ENCODE measurements around the gene PTPRF.

Gene PTPRF

DNA sequence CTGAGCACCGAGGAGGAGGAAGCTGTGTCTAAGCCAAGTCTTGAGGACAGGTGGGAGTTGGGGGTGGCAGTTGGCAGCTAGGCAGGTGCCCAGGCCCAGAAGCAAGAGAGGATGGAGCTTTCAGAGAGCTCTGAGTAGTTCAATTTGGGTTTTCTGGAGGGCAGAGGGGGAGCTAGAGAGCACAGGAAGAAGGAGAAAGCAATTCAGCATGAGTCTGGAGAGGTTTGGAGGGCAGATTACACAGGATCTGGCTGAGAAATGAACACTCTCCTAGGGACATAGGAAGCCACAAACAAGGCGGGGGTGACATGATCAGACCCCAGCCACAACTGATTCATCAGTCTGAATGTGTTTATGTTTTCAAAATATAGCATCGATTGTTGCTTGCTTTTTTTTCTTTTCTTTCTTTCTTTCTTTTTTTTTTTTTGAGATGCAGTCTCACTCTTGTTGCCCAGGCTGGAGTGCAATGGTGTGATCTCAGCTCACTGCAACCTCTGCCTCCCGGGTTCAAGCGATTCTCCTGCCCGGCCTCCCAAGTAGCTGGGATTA is 23.8 kb downstream of the PTPRF start:
- DNase-seq, result peak; percentile 5 to 32

DNA sequence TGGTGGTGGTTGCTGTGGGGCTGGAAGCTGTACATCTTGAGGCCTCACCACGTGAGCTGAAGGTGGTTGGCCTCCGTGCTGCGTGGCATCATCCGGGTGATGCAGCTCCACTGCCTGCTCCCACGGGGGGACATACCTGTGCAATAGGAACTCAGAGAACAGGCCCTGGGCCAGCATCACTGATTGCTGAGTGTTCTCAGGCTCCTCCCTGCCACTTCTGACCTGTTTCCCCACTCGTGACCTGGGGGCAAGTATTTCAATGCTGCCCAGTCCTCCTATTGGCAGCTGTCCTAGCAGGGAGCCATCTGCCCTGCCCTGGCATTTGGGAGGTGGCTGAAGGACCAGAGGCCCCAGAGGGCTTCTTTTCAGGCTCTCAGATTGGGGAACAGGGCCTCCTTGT is 26.1 kb downstream of the PTPRF start:
- no peak for DNase-seq

DNA sequence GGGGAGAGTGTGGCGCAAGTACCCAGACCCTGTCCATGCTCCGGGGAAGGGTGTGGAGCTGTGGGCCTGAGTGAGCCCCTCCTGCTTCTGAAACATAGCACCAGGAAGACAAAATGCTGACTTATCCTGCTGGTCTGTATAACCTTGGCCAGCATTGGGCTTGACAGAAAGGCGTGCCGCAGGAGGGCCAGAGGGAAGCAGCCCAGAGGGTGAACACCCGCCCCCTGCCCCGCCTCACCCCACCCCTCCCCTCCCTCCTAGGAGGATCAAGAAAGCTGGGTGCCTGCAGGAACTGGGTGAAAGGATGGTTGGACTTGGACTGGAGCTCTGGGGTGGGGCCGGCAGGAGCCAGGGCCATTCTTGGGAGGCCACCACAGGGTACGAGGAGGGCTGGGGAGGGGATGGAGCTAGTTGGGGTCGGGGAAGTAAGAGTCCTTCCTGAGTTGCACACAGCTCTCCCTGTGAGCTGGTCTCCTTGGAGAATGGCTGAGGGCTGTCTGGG is 27.1 kb downstream of the PTPRF start:
- DNase-seq, result no peak

DNA sequence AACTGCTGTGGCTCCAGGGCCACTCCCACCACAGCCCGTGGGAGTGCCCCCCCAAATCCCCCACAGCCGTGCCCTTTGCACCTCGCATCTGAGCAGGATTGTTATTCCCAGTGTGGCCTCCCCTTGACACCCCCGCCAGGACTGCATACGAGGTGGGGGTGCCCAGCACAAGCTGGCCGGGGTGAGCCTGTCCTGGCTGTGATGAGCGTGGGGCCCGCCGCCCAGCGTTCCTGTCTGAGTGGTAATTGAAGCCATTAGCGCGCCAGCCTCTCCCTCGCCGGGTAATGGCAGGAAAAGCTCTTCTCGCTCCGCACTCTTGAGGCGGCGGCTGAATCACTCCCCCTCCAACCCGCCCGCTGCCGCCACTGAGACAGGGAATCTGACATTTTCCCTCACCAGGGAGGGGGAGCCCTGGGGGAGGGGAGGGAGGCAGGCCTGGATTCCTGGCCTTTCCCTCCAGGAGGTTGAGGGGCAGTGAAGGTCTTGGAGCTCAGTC is 27.7 kb downstream of the PTPRF start:
- no peak for DNase-seq

- no peak for DNase-seq
These were observed 29.0 kb downstream of the PTPRF start for GRCh38 chr1:43559714-43560113.

DNA sequence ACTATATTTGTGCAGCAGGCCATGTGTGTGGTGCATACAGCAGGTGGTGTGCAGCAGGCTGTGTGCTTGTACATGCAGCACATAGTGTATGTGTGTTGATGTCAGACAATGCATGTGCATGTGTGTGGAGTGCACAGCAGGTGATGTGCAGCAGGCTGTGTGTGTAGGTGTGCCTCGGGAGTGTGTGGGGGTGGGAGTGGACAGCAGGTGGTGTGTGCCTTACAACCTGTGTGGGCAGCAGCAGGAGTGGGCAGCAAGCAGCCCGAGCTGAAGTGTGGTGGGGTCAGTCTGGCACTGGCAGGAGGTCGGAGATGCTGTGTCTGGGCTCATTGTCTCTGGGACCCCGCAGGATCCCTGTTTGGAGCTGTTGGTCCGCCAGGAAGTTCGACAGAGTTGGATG is 29.6 kb downstream of the PTPRF start:
- no peak for DNase-seq

DNA sequence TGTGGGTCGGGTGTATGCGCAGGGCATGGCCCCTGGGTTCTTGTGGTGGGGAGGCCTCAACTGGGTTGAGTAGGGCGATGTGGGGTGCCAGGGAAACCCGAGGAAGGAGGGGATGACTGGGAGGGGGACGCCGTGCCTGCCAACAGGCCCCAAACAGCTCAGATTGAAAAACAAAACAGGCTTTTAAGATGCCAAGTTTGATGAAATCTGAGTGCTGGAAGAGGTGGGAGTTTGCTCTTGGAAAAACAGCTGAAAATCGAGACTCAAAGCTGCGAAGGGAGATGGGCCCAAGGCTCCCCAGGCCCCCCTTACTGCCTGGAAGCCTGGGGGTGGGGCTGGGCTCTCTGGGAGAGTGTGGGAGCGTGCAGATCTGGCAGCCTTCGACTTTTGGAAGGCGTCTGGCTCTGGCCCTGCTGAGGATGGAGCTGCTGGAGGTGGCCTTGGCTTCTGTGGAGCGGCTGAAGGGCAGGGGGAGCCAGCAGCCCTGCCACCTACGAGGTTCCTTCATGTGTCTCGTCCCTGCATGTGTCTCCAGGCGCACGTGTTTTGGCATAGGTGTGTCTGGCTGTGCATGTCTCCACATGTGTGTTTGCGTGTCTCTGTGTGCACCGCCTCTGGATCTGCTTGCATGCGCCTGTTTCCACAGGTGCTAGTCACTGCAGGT is 33.3 kb downstream of the PTPRF start:
- DNase-seq, result no peak

DNA sequence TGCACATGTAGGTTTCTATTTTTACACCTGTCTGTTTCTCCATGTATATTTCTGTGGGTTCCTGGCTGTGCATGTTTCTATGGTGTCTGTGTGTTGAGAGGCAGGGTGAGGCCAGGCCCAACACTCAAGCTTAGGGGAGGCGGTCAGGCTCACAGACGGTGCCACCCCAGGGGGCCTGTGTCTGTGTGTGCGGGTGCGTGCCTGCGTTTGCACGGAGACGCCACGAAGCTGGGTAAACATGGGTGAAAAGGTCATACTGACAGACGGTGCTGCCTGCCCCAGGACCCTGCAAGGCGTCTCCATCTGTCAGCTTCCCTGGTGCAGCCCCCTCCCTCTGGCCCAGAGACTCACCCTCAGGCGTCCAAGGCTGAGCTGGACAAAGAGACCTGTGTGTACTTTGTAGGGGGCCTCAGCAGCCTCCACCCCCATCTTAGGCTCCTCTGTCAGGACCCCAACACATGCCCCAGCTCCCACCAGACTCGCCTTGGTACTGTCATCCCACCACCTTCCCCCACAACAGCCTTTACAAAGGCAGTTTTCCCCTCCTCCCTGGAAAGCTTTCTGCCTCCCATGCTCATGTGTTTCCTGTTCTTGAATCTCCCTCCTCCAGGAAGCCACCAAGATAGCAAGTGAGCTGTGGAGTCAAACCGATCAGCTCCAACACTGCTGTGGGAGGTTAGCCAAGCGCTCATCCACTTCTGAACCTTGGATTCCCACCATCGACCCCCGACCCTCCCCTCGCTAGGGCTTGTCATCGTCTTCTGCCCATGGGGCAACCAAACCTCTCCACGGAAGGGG is 34.1 kb downstream of the PTPRF start:
- no peak for DNase-seq

DNA sequence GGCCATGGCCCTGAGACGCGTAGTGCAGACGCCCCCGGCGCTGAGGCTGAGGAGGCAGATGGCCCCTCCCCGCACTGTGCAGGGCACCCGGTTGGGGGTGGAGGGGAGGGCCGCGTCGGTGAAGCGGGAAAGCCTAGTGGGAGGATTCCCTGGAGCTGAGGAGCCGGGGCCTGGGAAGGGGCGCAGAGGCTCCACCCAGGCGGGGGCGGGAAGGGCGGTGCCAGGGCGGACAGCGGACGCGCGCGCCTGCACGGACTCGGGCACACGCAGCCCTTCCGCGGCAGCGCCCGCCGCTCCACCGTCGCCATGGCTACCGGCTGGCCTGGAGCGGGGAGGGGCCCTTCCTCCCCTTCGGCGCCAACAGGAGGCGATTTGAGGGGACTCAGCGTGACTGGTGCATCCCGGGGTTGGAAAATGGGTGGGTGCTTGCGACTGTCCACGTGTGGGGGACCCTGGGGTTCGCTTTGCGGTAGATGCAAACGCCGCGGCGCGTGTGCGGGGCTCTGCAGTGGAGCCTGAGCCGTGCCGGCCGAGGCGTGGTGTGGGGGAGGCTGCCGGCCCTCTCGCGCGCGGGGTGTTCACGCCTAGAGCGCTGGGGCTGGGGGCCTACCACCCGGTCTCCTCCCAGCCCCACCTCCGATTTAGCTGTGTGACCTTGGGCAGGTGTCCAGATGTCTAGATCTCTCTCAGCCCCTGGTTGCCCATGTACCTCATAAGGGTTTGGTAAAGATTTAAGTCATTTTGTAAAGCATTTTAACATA is 35.1 kb downstream of the PTPRF start:
- peak in 1 of 2 donors; percentile 18 for DNase-seq

GRCh38 chr1:43566382-43567044 is 35.8 kb downstream of the PTPRF start:
- no peak for DNase-seq

DNA sequence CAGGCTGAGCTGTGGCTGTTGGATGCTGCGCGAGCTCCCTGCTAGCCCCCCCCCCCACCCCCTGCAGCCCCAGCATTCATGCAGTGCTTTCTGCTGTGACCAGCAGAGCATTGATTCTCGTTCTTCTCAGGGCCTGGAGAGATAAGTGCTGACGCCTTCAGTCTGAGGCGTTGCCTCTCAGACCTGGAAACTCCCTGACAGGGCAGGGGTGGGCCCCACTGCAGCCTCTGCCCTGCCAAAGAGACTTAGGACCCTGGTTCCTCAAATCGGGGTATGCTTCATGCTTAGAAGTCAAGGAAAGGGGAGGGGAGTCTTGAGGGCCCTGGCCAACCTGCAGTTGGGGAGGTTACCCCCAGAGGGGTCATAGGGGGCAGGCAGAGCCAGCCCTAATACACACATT is 38.5 kb downstream of the PTPRF start:
- DNase-seq, result no peak

DNA sequence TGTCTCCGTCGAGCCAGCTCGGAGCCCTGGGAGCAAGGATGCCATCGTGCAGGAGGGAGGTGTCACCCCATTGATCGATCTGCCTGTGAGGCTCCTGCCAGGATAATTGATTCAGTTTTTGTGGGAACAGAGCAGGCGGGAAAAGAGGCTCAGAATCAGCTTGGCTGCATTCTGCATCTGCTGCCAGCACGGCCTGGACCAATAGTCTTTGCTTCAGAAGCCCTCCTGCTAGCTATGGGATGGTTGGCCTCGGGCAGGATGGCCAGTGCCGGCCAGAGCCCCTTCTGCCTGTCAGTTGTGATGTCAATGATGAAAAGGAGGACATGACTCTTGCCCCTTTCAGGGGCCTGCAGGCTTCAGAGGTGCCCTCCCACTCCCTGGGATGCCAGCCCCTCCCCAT is 39.6 kb downstream of the PTPRF start:
- no peak for DNase-seq

DNA sequence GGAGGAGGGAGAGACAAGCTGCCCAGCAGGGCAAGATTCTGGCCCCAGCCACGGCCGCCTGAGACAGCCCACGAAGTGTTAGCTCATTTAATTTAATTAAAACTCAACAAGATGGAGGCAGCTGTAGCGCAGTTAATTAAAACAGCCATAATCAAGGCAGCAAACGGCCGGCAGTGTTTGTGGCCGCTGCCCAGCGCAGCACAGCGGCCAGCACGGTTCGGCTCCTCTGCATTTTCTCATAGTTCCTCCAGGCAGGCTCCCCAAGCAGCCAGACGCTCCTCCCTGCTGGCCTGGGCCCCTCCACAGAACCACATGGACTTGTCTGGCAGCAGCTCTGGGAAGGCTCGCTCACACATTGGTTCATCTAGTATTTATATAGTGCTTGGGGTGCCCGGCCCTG is 40.0 kb downstream of the PTPRF start:
- DNase-seq, result no peak

DNA sequence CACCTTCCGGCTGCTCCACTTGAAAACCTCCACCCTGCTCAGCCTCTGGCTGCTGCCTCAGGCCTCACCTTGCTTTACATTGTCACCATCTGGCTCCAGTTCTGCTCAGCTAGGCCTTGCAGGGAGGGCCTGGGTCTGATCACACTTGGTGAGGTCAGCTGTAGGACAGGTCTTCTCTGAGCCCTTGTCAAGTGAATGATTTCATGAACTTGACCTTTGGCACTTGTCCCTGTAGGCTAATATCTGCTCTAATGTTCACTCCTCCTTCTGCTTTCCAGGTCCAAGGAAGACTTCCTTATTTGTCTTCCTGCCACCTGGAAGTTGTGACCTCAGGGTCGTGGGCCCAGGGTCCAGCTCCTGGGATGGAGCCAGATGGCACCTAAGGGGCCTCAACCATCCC is 41.4 kb downstream of the PTPRF start:
- DNase-seq, result no peak

DNA sequence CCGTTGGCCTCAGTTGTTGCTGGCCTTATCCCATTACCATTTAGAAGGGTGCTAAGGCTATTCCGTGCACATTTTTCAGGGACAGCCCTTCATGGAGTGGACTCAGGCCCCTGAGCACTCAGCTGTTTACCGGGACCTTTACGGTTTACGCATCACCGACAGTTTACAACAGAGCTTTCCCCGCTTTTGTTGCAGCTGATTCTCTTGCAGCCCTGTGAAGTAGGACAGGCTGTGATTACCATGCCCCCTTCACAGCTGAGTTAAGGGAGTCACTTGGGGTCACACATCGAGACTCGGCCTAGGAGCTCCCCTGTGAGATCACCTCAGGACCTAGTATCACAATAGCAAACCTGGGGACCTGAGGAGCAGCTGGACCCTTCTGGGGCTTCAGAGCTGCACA is 41.9 kb downstream of the PTPRF start:
- no peak for DNase-seq

GRCh38 chr1:43573066-43573800 is 42.5 kb downstream of the PTPRF start:
- DNase-seq, result no peak

DNA sequence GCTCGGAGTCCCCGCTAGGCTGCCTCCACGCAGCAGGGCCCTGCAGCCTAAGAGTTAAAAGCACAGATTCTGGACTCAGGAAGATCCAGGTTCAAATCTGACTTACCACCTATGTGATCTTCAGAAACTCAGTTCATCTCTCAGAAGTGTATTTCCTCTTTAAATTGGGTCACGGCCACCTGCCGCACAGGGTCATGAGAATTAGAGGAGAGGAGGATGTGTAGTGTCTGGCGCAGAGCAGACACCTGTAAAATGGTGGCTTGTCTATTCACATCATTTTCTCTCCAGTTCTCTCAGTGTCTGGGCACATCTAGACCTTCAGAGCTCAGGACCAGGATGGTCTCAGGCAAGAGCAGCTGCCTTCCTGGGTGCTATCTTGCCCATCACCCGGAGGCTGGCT is 45.8 kb downstream of the PTPRF start:
- DNase-seq, result no peak

DNA sequence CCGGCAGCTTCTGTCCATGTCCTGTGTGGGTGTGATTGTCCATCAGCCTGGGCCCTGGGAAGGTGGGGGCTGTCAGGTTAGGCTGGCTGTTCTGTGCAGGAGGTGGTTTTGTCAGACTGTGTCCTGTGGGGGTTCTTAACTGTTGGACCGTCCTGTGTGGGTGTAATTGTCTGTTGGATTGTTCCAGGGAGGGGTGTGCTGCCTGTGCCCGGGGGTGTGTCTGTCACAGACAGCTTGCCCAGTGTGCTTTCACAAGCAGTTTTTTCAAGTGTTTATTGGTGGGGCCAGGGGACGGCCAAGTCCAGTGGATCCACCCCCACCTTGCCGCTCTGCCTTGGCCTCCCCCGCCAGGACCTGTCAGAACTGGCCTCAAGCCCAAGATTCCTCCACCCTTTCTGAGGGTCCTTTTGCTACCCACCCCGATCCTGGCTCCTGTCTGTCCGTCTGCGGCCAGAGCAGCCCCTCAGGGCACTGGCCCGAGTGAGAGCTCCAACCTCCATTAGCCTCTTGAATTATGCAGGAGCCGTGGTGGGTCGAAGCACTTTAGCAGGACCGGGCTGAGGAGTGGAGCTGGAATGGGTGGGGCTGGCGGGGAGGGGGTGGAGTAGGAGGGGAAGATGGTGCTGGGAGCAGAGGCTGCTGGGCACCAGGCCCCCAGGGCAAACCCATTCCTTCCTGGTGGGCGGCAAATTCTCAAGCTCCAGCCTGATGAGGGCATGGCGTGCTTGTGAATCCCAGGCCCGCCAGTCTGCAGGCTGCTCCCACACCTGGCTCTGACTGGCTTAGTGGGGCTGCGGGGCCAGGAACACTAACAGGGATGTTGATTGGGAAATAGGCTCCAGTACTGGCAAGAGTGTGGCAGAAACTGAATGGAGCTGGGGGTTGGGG is 47.2 kb downstream of the PTPRF start:
- no peak for DNase-seq

- no peak for DNase-seq
These were observed 49.4 kb downstream of the PTPRF start for GRCh38 chr1:43580039-43580438.

GRCh38 chr1:43582162-43582566 is 51.5 kb downstream of the PTPRF start:
- no peak for DNase-seq

GRCh38 chr1:43583058-43583457 is 52.4 kb downstream of the PTPRF start:
- no peak for DNase-seq
